WTC11 (cell line): ENCODE measurements around the gene WDSUB1. TPM values are rescaled to one million over a fixed set of nuclear protein-coding genes. Genes with fewer than 3 reads are reported as not detected.

Experiments used
- ATAC-seq: fragments of 200-7000 bp; cut with Tn5 transposase; 2 replicates; pipeline ENCODE4 v1.10.0; 2021; ENCODE audit warnings: mild to moderate bottlenecking, moderate library complexity
- CTCF ChIA-PET: fragments of 300-600 bp; sonication (Branson Sonifier 250); formaldehyde crosslinking; loops from one replicate; lab custom pipeline; 2021; ENCODE audit warnings: antibody characterized with exemption; lab: Charles Lee
- POLR2A ChIA-PET: fragments of 350-600 bp; sonication (Branson Sonifier 250); formaldehyde crosslinking; loops from one replicate; lab custom pipeline; 2021; ENCODE audit warnings: antibody characterized with exemption; lab: Charles Lee
- DNase-seq: peaks from one replicate; pipeline ENCODE4 v3.0.0; 2021; ENCODE audit warnings: low spot score
- H3K27ac Mint-ChIP-seq: 2 replicates; pipeline ENCODE4 v1.8.0; 2021; ENCODE audit warnings: mixed read lengths
- H3K27me3 Mint-ChIP-seq: 2 replicates; pipeline ENCODE4 v1.8.0; 2021; ENCODE audit warnings: low read depth, mild to moderate bottlenecking, moderate library complexity, mixed read lengths
- H3K36me3 Mint-ChIP-seq: 2 replicates; pipeline ENCODE4 v1.8.0; 2021; ENCODE audit warnings: mixed read lengths
- H3K4me1 Mint-ChIP-seq: 2 replicates; pipeline ENCODE4 v1.8.0; 2022; ENCODE audit warnings: mixed read lengths
- H3K4me3 Mint-ChIP-seq: 2 replicates; pipeline ENCODE4 v1.8.0; 2021; ENCODE audit warnings: mild to moderate bottlenecking, moderate library complexity, mixed read lengths
- H3K9me3 Mint-ChIP-seq: 2 replicates; pipeline ENCODE4 v1.8.0; 2021; ENCODE audit warnings: mixed read lengths
- AFF4 ChIP-seq: sonication (generic); formaldehyde crosslinking; IDR thresholded peaks from 2 replicates; pipeline ENCODE4 v1.8.1; 2023; ENCODE audit warnings: mild to moderate bottlenecking, missing genetic modification reagents, borderline replicate concordance
- ATF3 ChIP-seq: sonication (generic); formaldehyde crosslinking; conservative IDR thresholded peaks from 2 replicates; pipeline ENCODE4 v1.8.1; 2022; ENCODE audit warnings: mild to moderate bottlenecking, missing genetic modification reagents
- CREB1 ChIP-seq: sonication (generic); formaldehyde crosslinking; IDR thresholded peaks from 2 replicates; pipeline ENCODE4 v1.8.0; 2023; ENCODE audit warnings: mild to moderate bottlenecking, missing genetic modification reagents
- E2F4 ChIP-seq: sonication (generic); formaldehyde crosslinking; IDR thresholded peaks from 2 replicates; pipeline ENCODE4 v1.8.1; 2022; ENCODE audit warnings: low read depth, mild to moderate bottlenecking, moderate library complexity, missing genetic modification reagents, borderline replicate concordance
- ETV6 ChIP-seq: sonication (generic); formaldehyde crosslinking; IDR thresholded peaks from 2 replicates; pipeline ENCODE4 v1.8.1; 2022; ENCODE audit warnings: mild to moderate bottlenecking, missing genetic modification reagents
- GABPB1 ChIP-seq: sonication (generic); formaldehyde crosslinking; IDR thresholded peaks from 2 replicates; pipeline ENCODE4 v1.8.1; 2023; ENCODE audit warnings: mild to moderate bottlenecking, missing genetic modification reagents
- JUN ChIP-seq: sonication (generic); formaldehyde crosslinking; IDR thresholded peaks from 2 replicates; pipeline ENCODE4 v1.8.0; 2023; ENCODE audit warnings: mild to moderate bottlenecking, missing genetic modification reagents
- KAT7 ChIP-seq: sonication (generic); formaldehyde crosslinking; IDR thresholded peaks from 2 replicates; pipeline ENCODE4 v1.8.1; 2023; ENCODE audit warnings: missing genetic modification reagents, mild to moderate bottlenecking, borderline replicate concordance
- MAX ChIP-seq: sonication (generic); formaldehyde crosslinking; IDR thresholded peaks from 2 replicates; pipeline ENCODE4 v1.8.0; 2022; ENCODE audit warnings: mild to moderate bottlenecking, missing genetic modification reagents
- MXD4 ChIP-seq: fragments of 250-450 bp; sonication (Bioruptor Pico); IDR thresholded peaks from 2 replicates; pipeline ENCODE4 v1.8.0; 2021; ENCODE audit warnings: mild to moderate bottlenecking, moderate library complexity, borderline replicate concordance
- MYBL2 ChIP-seq: sonication (generic); formaldehyde crosslinking; IDR thresholded peaks from 2 replicates; pipeline ENCODE4 v1.8.1; 2023; ENCODE audit warnings: mild to moderate bottlenecking, moderate library complexity, missing genetic modification reagents
- NFYB ChIP-seq: sonication (generic); formaldehyde crosslinking; conservative IDR thresholded peaks from 2 replicates; pipeline ENCODE4 v1.8.0; 2022; ENCODE audit warnings: low read depth, missing genetic modification reagents
- OVOL2 ChIP-seq: fragments of 250-450 bp; sonication (Bioruptor Pico); IDR thresholded peaks from 2 replicates; pipeline ENCODE4 v1.9.0; 2021; ENCODE audit warnings: mild to moderate bottlenecking, borderline replicate concordance
- SMAD3 ChIP-seq: sonication (generic); formaldehyde crosslinking; IDR thresholded peaks from 2 replicates; pipeline ENCODE4 v1.8.0; 2022; ENCODE audit warnings: missing genetic modification reagents, mild to moderate bottlenecking, borderline replicate concordance
- TCF7 ChIP-seq: sonication (generic); formaldehyde crosslinking; IDR thresholded peaks from 2 replicates; pipeline ENCODE4 v1.8.0; 2022; ENCODE audit warnings: mild to moderate bottlenecking, low read depth, missing genetic modification reagents, moderate library complexity
- ZBTB21 ChIP-seq: sonication (generic); formaldehyde crosslinking; IDR thresholded peaks from 2 replicates; pipeline ENCODE4 v1.8.1; 2023; ENCODE audit warnings: mild to moderate bottlenecking, missing genetic modification reagents, borderline replicate concordance
- ZNF219 ChIP-seq: sonication (generic); formaldehyde crosslinking; IDR thresholded peaks from 2 replicates; pipeline ENCODE4 v1.8.0; 2023; ENCODE audit warnings: missing genetic modification reagents, mild to moderate bottlenecking, borderline replicate concordance
- ZNF425 ChIP-seq: fragments of 250-450 bp; sonication (Bioruptor Pico); conservative IDR thresholded peaks from 2 replicates; pipeline ENCODE4 v1.9.0; 2021; ENCODE audit warnings: mild to moderate bottlenecking
- total RNA-seq: library from RNA; stranded (reverse); gene quantifications from 3 replicates; pipeline ENCODE4 v1.2.3, GENCODE V29; 2021

WDSUB1 gene
- total RNA-seq, 1 experiment from 2014 or later: 5.8 TPM

- H3K27me3 Mint-ChIP-seq: no peaks in the 10 kb centered on the region
- DNase-seq: no peak
- ChIA-PET CTCF (interaction anchor here (1.0 kb wide), 1 partner anchor 12 kb away, joined by 3 read pairs; no protein-coding TSS in a partner anchor), POLR2A (no interaction called here)
- ATAC-seq: peak; percentile 82
- peaks cover 10% of the 10 kb centered on the region; the same call in 1 of the 2 replicates for H3K9me3 Mint-ChIP-seq
- TF ChIP-seq GABPB1 (no peak), CREB1 (no peak)
- H3K4me3 Mint-ChIP-seq: no peak overlapping the region
- H3K4me1 Mint-ChIP-seq: peaks cover 2% of the 10 kb centered on the region
- no peak overlapping the region for H3K27ac Mint-ChIP-seq
- no peaks in the 10 kb centered on the region for H3K36me3 Mint-ChIP-seq
Observed at GRCh38 chr2:159297042-159297707, 10.7 kb upstream of the WDSUB1 start.

- peak; percentile 92 for ATAC-seq
- Mint-ChIP-seq H3K27ac (no peak overlapping the region), H3K9me3 (no peaks in the 10 kb centered on the region), H3K36me3 (no peaks in the 10 kb centered on the region), H3K27me3 (no peaks in the 10 kb centered on the region; the same call in 1 of the 2 replicates), H3K4me3 (no peak overlapping the region), H3K4me1 (peaks cover 14% of the 10 kb centered on the region)
- TF ChIP-seq MYBL2 (CRISPR knock-in tag) (no peak), ZBTB21 (CRISPR knock-in tag) (no peak), NFYB (CRISPR knock-in tag) (no peak), KAT7 (CRISPR knock-in tag) (no peak), ETV6 (CRISPR knock-in tag) (no peak), JUN (CRISPR knock-in tag) (no peak), ZNF219 (CRISPR knock-in tag) (no peak), MXD4 (CRISPR knock-in tag) (no peak), MAX (no peak), E2F4 (CRISPR knock-in tag) (no peak), SMAD3 (CRISPR knock-in tag) (no peak), OVOL2 (no peak), AFF4 (CRISPR knock-in tag) (no peak), ZNF425 (CRISPR knock-in tag) (no peak), TCF7 (CRISPR knock-in tag) (no peak), ATF3 (no peak)
- no peak for DNase-seq
- ChIA-PET CTCF (no interaction called here), POLR2A (no interaction called here)
Observed at GRCh38 chr2:159292157-159292556, 5.7 kb upstream of the WDSUB1 start.
